A673 (cell line): ENCODE measurements around the gene KCTD4. TPM values are rescaled to one million over a fixed set of nuclear protein-coding genes. Genes with fewer than 3 reads are reported as not detected.

Experiments
- BruUV-seq: library from RNA; stranded (reverse); fragments of 400-500 nt; replicated peaks from 2 replicates; lab custom pipeline; 2021; lab: Mats Ljungman, UMichigan
- CTCF ChIA-PET: fragments of 300-600 bp; sonication (Branson Sonifier 250); formaldehyde crosslinking; loops from one replicate; lab custom pipeline; 2022; ENCODE audit warnings: antibody characterized with exemption; lab: Charles Lee
- POLR2A ChIA-PET: fragments of 300-600 bp; sonication (Branson Sonifier 250); formaldehyde crosslinking; loops from one replicate; lab custom pipeline; 2022; ENCODE audit warnings: antibody characterized with exemption; ENCODE audit not compliant: low non-redundant PET; lab: Charles Lee
- DNase-seq: peaks from one replicate; pipeline ENCODE4 v3.0.0-alpha.2; 2015; ENCODE audit warnings: low spot score
- H3K27ac ChIP-seq: fragments of 200-600 bp; sonication (generic); 2 replicates; pipeline ENCODE4 v1.5.1; 2016; ENCODE audit warnings: mixed run types, low read depth, mild to moderate bottlenecking, mixed read lengths, antibody characterized with exemption, low read length; ENCODE audit not compliant: poor library complexity, severe bottlenecking
- H3K27me3 ChIP-seq: fragments of 200-600 bp; sonication (generic); replicated peaks from 2 replicates; pipeline ENCODE4 v1.6.1; 2017; ENCODE audit warnings: mixed run types, low read depth, mild to moderate bottlenecking, mixed read lengths, antibody characterized with exemption, low read length; ENCODE audit not compliant: insufficient read depth, poor library complexity
- H3K36me3 ChIP-seq: fragments of 200-600 bp; sonication (generic); 2 replicates; pipeline ENCODE4 v1.6.1; 2016; ENCODE audit warnings: mixed run types, mild to moderate bottlenecking, mixed read lengths, antibody characterized with exemption, low read length; ENCODE audit not compliant: insufficient read depth, poor library complexity, severe bottlenecking
- H3K4me1 ChIP-seq: fragments of 200-600 bp; sonication (generic); 2 replicates; pipeline ENCODE4 v1.6.1; 2017; ENCODE audit warnings: mixed run types, mild to moderate bottlenecking, mixed read lengths, antibody characterized with exemption, low read length; ENCODE audit not compliant: insufficient read depth, poor library complexity, severe bottlenecking
- H3K4me3 ChIP-seq: fragments of 200-600 bp; sonication (generic); 2 replicates; pipeline ENCODE4 v1.5.1; 2016; ENCODE audit warnings: low read depth, mixed run types, mild to moderate bottlenecking, mixed read lengths, low read length; ENCODE audit not compliant: poor library complexity, severe bottlenecking
- H3K9me3 ChIP-seq: fragments of 200-600 bp; sonication (generic); 2 replicates; pipeline ENCODE4 v1.6.1; 2016; ENCODE audit warnings: mixed run types, low read depth, mild to moderate bottlenecking, mixed read lengths, antibody characterized with exemption, low read length; ENCODE audit not compliant: poor library complexity, severe bottlenecking
- EZH2 ChIP-seq: fragments of 200-600 bp; sonication (generic); IDR thresholded peaks from 2 replicates; pipeline ENCODE4 v1.6.1; 2017; ENCODE audit warnings: borderline replicate concordance, low read depth, mild to moderate bottlenecking, mixed read lengths, antibody characterized with exemption, low read length; ENCODE audit not compliant: poor library complexity, severe bottlenecking
- intact Hi-C: fragments of 100-400 bp; cut with micrococcal nuclease; formaldehyde crosslinking; loops from one replicate; pipeline ENCODE4 v1.10.0; 2022; ENCODE audit not compliant: unreplicated experiment
- total RNA-seq: library from RNA; stranded (reverse); gene quantifications from 2 replicates; pipeline ENCODE4 v1.2.3, GENCODE V29; 2021
- TF ChIP-seq, protein P1 (sequence below): fragments of 300-800, 200-600 bp; sonication (generic); conservative IDR thresholded peaks from 2 replicates; pipeline ENCODE4 v1.5.1; 2017; ENCODE audit warnings: low read depth, mild to moderate bottlenecking, antibody characterized with exemption, low read length, moderate library complexity, mixed read lengths

Gene KCTD4
- total RNA-seq, 1 experiment from 2014 or later, result not detected

DNA sequence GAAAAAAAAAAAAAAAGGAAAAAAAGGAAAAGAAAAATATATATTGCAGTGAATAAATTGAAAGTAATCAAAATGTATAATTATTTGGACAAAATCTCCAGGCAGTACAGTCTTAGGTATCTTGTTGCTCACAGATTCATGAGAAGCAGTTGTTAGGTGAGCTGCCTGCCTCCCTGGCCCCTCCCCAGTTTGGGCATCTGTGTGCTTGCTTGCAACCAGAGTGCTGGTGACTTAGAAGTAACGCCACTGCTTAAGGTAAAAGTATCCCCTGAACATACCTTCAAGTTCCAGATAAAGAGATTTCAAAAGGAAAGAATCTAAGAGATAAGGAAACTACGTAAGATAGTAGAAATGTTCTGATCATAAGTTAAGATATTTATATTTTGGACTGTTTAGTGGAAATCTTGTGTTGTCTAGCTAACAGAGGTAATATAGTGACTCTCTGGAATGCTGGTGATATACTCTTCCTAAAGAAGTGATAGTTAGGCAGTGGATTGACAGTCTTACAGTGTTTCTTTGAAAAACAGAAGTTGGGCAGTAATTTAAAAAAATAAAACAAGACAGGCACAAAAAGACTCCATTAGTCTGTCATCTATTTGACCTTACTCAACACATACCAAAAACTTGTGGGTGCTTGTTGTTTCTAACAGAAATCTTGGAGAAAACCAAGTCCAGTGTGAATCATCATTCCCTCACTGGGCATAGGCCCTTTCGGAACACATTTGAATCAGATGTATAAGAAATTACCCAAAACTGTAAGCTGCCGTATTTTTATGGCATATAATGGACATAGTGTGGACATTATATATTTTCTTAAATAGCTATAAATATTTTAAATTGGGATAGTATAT is 38.3 kb upstream of the KCTD4 start:
- Histone ChIP-seq H3K9me3 (no peaks in the 10 kb centered on the region), H3K4me1 (peaks cover 36% of the 10 kb centered on the region), H3K27ac (no peak overlapping the region), H3K36me3 (no peaks in the 10 kb centered on the region), H3K4me3 (no peak overlapping the region), H3K27me3 (no peaks in the 10 kb centered on the region)
- no peak for TF ChIP-seq EZH2
- TF ChIP-seq, protein P1, sequence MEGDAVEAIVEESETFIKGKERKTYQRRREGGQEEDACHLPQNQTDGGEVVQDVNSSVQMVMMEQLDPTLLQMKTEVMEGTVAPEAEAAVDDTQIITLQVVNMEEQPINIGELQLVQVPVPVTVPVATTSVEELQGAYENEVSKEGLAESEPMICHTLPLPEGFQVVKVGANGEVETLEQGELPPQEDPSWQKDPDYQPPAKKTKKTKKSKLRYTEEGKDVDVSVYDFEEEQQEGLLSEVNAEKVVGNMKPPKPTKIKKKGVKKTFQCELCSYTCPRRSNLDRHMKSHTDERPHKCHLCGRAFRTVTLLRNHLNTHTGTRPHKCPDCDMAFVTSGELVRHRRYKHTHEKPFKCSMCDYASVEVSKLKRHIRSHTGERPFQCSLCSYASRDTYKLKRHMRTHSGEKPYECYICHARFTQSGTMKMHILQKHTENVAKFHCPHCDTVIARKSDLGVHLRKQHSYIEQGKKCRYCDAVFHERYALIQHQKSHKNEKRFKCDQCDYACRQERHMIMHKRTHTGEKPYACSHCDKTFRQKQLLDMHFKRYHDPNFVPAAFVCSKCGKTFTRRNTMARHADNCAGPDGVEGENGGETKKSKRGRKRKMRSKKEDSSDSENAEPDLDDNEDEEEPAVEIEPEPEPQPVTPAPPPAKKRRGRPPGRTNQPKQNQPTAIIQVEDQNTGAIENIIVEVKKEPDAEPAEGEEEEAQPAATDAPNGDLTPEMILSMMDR, result no peak
- no TSS peak for BruUV-seq
- DNase-seq, result no peak
- ChIA-PET CTCF (no interaction called here), POLR2A (no interaction called here)
- intact Hi-C loops, result no loop called here

DNA sequence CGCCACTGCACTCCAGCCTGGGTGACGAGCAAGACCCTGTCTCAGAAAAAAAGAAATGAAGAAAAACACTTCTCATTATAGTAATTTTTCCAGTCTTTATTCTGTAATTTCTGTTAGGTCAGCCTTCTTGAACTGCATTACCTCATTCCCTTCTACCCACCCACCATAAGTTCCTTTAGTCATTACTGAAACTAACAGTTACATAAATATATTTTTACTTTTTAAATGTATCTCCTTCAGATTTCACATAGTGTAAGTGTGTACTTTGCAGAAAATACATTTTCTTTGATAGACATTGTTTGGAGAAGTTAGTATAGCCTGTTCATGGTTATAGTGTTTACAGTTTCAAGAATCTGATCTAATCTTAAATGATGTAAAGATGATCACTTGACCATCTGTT is 31.7 kb upstream of the KCTD4 start:
- intact Hi-C loops, result no loop called here
- ChIA-PET POLR2A (no interaction called here), CTCF (no interaction called here)

DNA sequence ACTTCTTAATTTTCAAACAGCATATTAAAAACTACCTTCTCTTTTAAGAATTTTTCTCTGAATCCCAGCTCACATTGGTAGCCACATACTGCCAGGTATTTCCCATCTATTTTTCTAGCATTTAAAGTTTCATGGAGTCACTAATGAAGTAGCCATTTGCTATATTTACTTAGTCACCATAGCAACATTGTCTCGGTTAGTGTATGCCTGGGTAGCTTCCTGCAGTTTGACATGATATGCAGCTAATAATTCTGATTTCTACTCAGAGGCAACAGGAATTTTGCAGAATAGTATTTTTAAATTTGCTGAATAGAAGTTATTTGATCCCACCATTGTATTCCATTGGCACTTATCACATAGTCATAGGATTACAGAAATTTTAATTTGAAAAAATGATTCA is 30.9 kb upstream of the KCTD4 start:
- Histone ChIP-seq H3K9me3 (no peaks in the 10 kb centered on the region), H3K27ac (no peak overlapping the region), H3K4me1 (peaks cover 23% of the 10 kb centered on the region), H3K36me3 (no peaks in the 10 kb centered on the region), H3K4me3 (no peak overlapping the region), H3K27me3 (no peaks in the 10 kb centered on the region)
- ChIA-PET POLR2A (no interaction called here), CTCF (no interaction called here)
- intact Hi-C loops, result no loop called here
- BruUV-seq, result no TSS peak
- no peak for DNase-seq
- TF ChIP-seq, protein P1, result no peak
- TF ChIP-seq EZH2, result no peak

More for the DNA sequence above, 31.7 kb upstream of the KCTD4 start:
- H3K36me3 ChIP-seq, result no peaks in the 10 kb centered on the region
- H3K27me3 ChIP-seq, result no peaks in the 10 kb centered on the region
- no peak for DNase-seq
- peaks cover 23% of the 10 kb centered on the region for H3K4me1 ChIP-seq
- no TSS peak for BruUV-seq
- TF ChIP-seq, protein P1, result no peak
- TF ChIP-seq EZH2, result no peak
- no peak overlapping the region for H3K4me3 ChIP-seq
- H3K27ac ChIP-seq, result no peak overlapping the region
- no peaks in the 10 kb centered on the region for H3K9me3 ChIP-seq
